22Rv1 (cell line): ENCODE results near the gene MKI67.

ENCODE experiments used
- CTCF ChIP-seq: fragments of 450-650 bp; IDR thresholded peaks from 2 replicates; pipeline ENCODE4 v1.5.1; 2017; ENCODE audit warnings: mild to moderate bottlenecking
- ZFX ChIP-seq: fragments of 450-650 bp; IDR thresholded peaks from 2 replicates; pipeline ENCODE4 v1.6.1; 2017; ENCODE audit warnings: antibody characterized with exemption, borderline replicate concordance

DNA sequence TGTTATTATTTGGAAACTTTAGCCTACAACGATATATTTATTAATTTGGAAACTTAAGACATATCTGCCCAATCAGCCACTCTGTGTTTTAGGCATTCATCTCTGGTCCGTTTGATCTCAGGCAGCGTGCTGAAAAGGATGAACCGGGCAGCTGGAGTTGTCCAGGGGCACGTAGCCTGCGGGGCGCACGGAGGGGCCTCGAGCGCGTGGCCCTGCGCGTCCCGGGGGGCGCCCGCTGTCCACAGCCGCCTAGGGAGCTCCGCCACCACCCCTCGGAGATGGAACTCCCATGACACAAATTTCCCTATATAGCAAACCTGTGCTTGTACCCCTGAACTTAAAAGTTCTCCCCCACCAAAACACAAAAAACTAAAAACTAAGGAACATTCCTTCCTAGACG is 24.3 kb upstream of the MKI67 start:
- TF ChIP-seq CTCF: no peak
- TF ChIP-seq ZFX: no peak
